ENCODE results near the gene CPOX.

- TF ChIP-seq CTCF (IDR thresholded peaks at IDR 0.05; ENCODE audit: low read length) (no peak), EZH2 (optimal IDR thresholded peaks at IDR 0.05; ENCODE audit: low read depth, low read length) (no peak)
Measured at GRCh38 chr3:98626151-98626550, 32.7 kb upstream of the CPOX start.
